ENCODE results near the gene RABGAP1L.
A peak's percentile ranks its signal among the peaks of the same experiment; 100 is the strongest.

RABGAP1L gene

GRCh38 chr1:174652569-174653280 is 493.4 kb downstream of the RABGAP1L start:
- Mint-ChIP-seq H3K27ac (no peak overlapping the region), H3K27me3 (no peaks in the 10 kb centered on the region), H3K9me3 (peaks cover 22 to 29% of the 10 kb centered on the region in 2 donors), H3K4me3 (no peak overlapping the region), H3K4me1 (no peaks in the 10 kb centered on the region)
- ATAC-seq (no peak), DNase-seq (no peak)

- Mint-ChIP-seq H3K27ac (no peak overlapping the region), H3K4me1 (no peaks in the 10 kb centered on the region), H3K4me3 (no peak overlapping the region), H3K9me3 (peaks cover 11 to 13% of the 10 kb centered on the region in 2 donors), H3K27me3 (no peaks in the 10 kb centered on the region)
- ATAC-seq: no peak
- no peak for DNase-seq
These were observed 495.2 kb downstream of the RABGAP1L start for GRCh38 chr1:174654560-174654959.

GRCh38 chr1:174656409-174657059 is 497.2 kb downstream of the RABGAP1L start:
- DNase-seq: no peak
- Mint-ChIP-seq H3K27ac (no peak overlapping the region), H3K9me3 (peaks cover 9 to 11% of the 10 kb centered on the region in 2 donors), H3K4me1 (no peaks in the 10 kb centered on the region), H3K27me3 (no peaks in the 10 kb centered on the region), H3K4me3 (no peak overlapping the region)
- no peak for ATAC-seq

GRCh38 chr1:174657411-174657810 is 498.1 kb downstream of the RABGAP1L start:
- DNase-seq (no peak), ATAC-seq (no peak)
- H3K4me1 Mint-ChIP-seq: no peaks in the 10 kb centered on the region
- H3K27me3 Mint-ChIP-seq: no peaks in the 10 kb centered on the region
- H3K9me3 Mint-ChIP-seq: peaks cover 3 to 7% of the 10 kb centered on the region in 2 donors
- H3K27ac Mint-ChIP-seq: no peak overlapping the region
- H3K4me3 Mint-ChIP-seq: no peak overlapping the region

- Mint-ChIP-seq H3K4me3 (no peak overlapping the region), H3K4me1 (no peaks in the 10 kb centered on the region), H3K27me3 (no peaks in the 10 kb centered on the region), H3K27ac (no peak overlapping the region), H3K9me3 (peaks cover 0 to 7% of the 10 kb centered on the region in 2 donors)
- ATAC-seq (no peak), DNase-seq (no peak)
These were observed 498.6 kb downstream of the RABGAP1L start for GRCh38 chr1:174657893-174658292.

GRCh38 chr1:174659823-174660222 is 500.5 kb downstream of the RABGAP1L start:
- peaks cover 0 to 7% of the 10 kb centered on the region in 2 donors for H3K9me3 Mint-ChIP-seq
- DNase-seq (no peak), ATAC-seq (no peak)
- H3K4me3 Mint-ChIP-seq: no peak overlapping the region
- no peaks in the 10 kb centered on the region for H3K4me1 Mint-ChIP-seq
- H3K27ac Mint-ChIP-seq: no peak overlapping the region
- H3K27me3 Mint-ChIP-seq: no peaks in the 10 kb centered on the region

- Mint-ChIP-seq H3K9me3 (peaks cover 0 to 7% of the 10 kb centered on the region in 2 donors), H3K4me1 (no peaks in the 10 kb centered on the region), H3K27ac (peak overlapping the region in 1 of 2 donors; percentile 10), H3K27me3 (no peaks in the 10 kb centered on the region), H3K4me3 (no peak overlapping the region)
- ATAC-seq: no peak
- DNase-seq: no peak
These were observed 501.2 kb downstream of the RABGAP1L start for GRCh38 chr1:174660476-174660875.

GRCh38 chr1:174663358-174663757 is 504.0 kb downstream of the RABGAP1L start:
- H3K4me1 Mint-ChIP-seq: no peaks in the 10 kb centered on the region
- no peak overlapping the region for H3K27ac Mint-ChIP-seq
- peaks cover 4 to 12% of the 10 kb centered on the region in 2 donors for H3K9me3 Mint-ChIP-seq
- H3K4me3 Mint-ChIP-seq: no peak overlapping the region
- DNase-seq (no peak), ATAC-seq (no peak)
- no peaks in the 10 kb centered on the region for H3K27me3 Mint-ChIP-seq

GRCh38 chr1:174666248-174666647 is 506.9 kb downstream of the RABGAP1L start:
- Mint-ChIP-seq H3K27ac (no peak overlapping the region), H3K4me3 (no peak overlapping the region)

GRCh38 chr1:174671826-174672225 is 512.5 kb downstream of the RABGAP1L start:
- Mint-ChIP-seq H3K9me3 (peaks cover 25 to 34% of the 10 kb centered on the region in 2 donors), H3K27me3 (no peaks in the 10 kb centered on the region), H3K4me1 (no peaks in the 10 kb centered on the region), H3K27ac (no peak overlapping the region), H3K4me3 (no peak overlapping the region)
- ATAC-seq: no peak
- no peak for DNase-seq

More at GRCh38 chr1:174666248-174666647, 506.9 kb downstream of the RABGAP1L start:
- Mint-ChIP-seq H3K9me3 (peaks cover 21 to 34% of the 10 kb centered on the region in 2 donors), H3K27me3 (no peaks in the 10 kb centered on the region), H3K4me1 (no peaks in the 10 kb centered on the region)
- DNase-seq (no peak), ATAC-seq (no peak)

- Mint-ChIP-seq H3K27me3 (no peaks in the 10 kb centered on the region), H3K4me3 (no peak overlapping the region), H3K4me1 (no peaks in the 10 kb centered on the region), H3K9me3 (no peaks in the 10 kb centered on the region), H3K27ac (no peak overlapping the region)
- no peak for ATAC-seq
- no peak for DNase-seq
These were observed 517.5 kb downstream of the RABGAP1L start for GRCh38 chr1:174676856-174677255.

GRCh38 chr1:174678657-174679056 is 519.3 kb downstream of the RABGAP1L start:
- Mint-ChIP-seq H3K27ac (no peak overlapping the region), H3K27me3 (no peaks in the 10 kb centered on the region), H3K9me3 (no peaks in the 10 kb centered on the region), H3K4me3 (no peak overlapping the region), H3K4me1 (no peaks in the 10 kb centered on the region)
- DNase-seq: no peak
- no peak for ATAC-seq

GRCh38 chr1:174680101-174680500 is 520.8 kb downstream of the RABGAP1L start:
- Mint-ChIP-seq H3K27ac (no peak overlapping the region), H3K27me3 (no peaks in the 10 kb centered on the region), H3K4me3 (no peak overlapping the region), H3K9me3 (no peaks in the 10 kb centered on the region), H3K4me1 (no peaks in the 10 kb centered on the region)
- ATAC-seq: no peak
- DNase-seq: no peak

GRCh38 chr1:174682419-174683008 is 523.2 kb downstream of the RABGAP1L start:
- ATAC-seq (no peak), DNase-seq (no peak)
- H3K4me3 Mint-ChIP-seq: no peak overlapping the region
- H3K27ac Mint-ChIP-seq: no peak overlapping the region
- no peaks in the 10 kb centered on the region for H3K4me1 Mint-ChIP-seq
- H3K9me3 Mint-ChIP-seq: no peaks in the 10 kb centered on the region
- H3K27me3 Mint-ChIP-seq: no peaks in the 10 kb centered on the region

- DNase-seq: no peak
- H3K4me3 Mint-ChIP-seq: no peak overlapping the region
- peak; percentile 64 for ATAC-seq
- H3K9me3 Mint-ChIP-seq: no peaks in the 10 kb centered on the region
- no peaks in the 10 kb centered on the region for H3K4me1 Mint-ChIP-seq
- no peak overlapping the region for H3K27ac Mint-ChIP-seq
- no peaks in the 10 kb centered on the region for H3K27me3 Mint-ChIP-seq
These were observed 526.9 kb downstream of the RABGAP1L start for GRCh38 chr1:174686213-174686612.

- Mint-ChIP-seq H3K4me1 (no peaks in the 10 kb centered on the region), H3K9me3 (no peaks in the 10 kb centered on the region), H3K4me3 (no peak overlapping the region), H3K27me3 (no peaks in the 10 kb centered on the region), H3K27ac (no peak overlapping the region)
- ATAC-seq (no peak), DNase-seq (no peak)
These were observed 530.2 kb downstream of the RABGAP1L start for GRCh38 chr1:174689524-174689923.

All from stimulated activated naive CD8-positive, alpha-beta T cell treated with anti-CD3 and anti-CD28 coated beads, Interleukin-15, amount 100 ng/mL, for 72 hours (primary cell).